ELR (cell line): ENCODE measurements around the gene ZNF451.
"Not testable (repeated sequence)": the region's sequence is repeated elsewhere in the genome, so short reads cannot be mapped to it uniquely, and the experiment has no call there.

Experiments used
- DNase-seq: peaks from one replicate; pipeline ENCODE4 v3.0.0-alpha.2; 2015; ENCODE audit warnings: low read depth

ZNF451 gene

GRCh38 chr6:57090458-57091067 is 575 bp downstream of the ZNF451 start:
- DNase-seq, result not testable (repeated sequence)

GRCh38 chr6:57091375-57091774 is 1.4 kb downstream of the ZNF451 start:
- DNase-seq, result not testable (repeated sequence)

- DNase-seq, result no peak
Measured at GRCh38 chr6:57094689-57095088, 4.7 kb downstream of the ZNF451 start.

- peak; percentile 23 for DNase-seq
Measured at GRCh38 chr6:57097596-57097995, 7.6 kb downstream of the ZNF451 start.

GRCh38 chr6:57102976-57103375 is 13.0 kb downstream of the ZNF451 start:
- DNase-seq, result no peak

- no peak for DNase-seq
Measured at GRCh38 chr6:57104336-57104735, 14.3 kb downstream of the ZNF451 start.

- no peak for DNase-seq
Measured at GRCh38 chr6:57106990-57107389, 17.0 kb downstream of the ZNF451 start.

GRCh38 chr6:57108691-57109090 is 18.7 kb downstream of the ZNF451 start:
- DNase-seq, result no peak

- no peak for DNase-seq
Measured at GRCh38 chr6:57109880-57110279, 19.9 kb downstream of the ZNF451 start.

- no peak for DNase-seq
Measured at GRCh38 chr6:57113105-57113504, 23.1 kb downstream of the ZNF451 start.

GRCh38 chr6:57116776-57117175 is 26.8 kb downstream of the ZNF451 start:
- no peak for DNase-seq

GRCh38 chr6:57117796-57118195 is 27.8 kb downstream of the ZNF451 start:
- DNase-seq, result no peak

GRCh38 chr6:57123111-57123510 is 33.1 kb downstream of the ZNF451 start:
- peak; percentile 39 for DNase-seq

- no peak for DNase-seq
Measured at GRCh38 chr6:57127763-57128162, 37.8 kb downstream of the ZNF451 start.

- DNase-seq, result no peak
Measured at GRCh38 chr6:57130661-57131177, 40.7 kb downstream of the ZNF451 start.

GRCh38 chr6:57134954-57135353 is 45.0 kb downstream of the ZNF451 start:
- no peak for DNase-seq

GRCh38 chr6:57135885-57136284 is 45.9 kb downstream of the ZNF451 start:
- no peak for DNase-seq

GRCh38 chr6:57137350-57137749 is 47.4 kb downstream of the ZNF451 start:
- DNase-seq, result no peak

- no peak for DNase-seq
Measured at GRCh38 chr6:57138026-57138425, 48.0 kb downstream of the ZNF451 start.

GRCh38 chr6:57141451-57142177 is 51.6 kb downstream of the ZNF451 start:
- no peak for DNase-seq

GRCh38 chr6:57142178-57142525 is 52.2 kb downstream of the ZNF451 start:
- no peak for DNase-seq

GRCh38 chr6:57143690-57144089 is 53.7 kb downstream of the ZNF451 start:
- no peak for DNase-seq

GRCh38 chr6:57147401-57147800 is 57.4 kb downstream of the ZNF451 start:
- peak; percentile 15 for DNase-seq
